ENCODE measurements around the gene EMC10. TPM values are rescaled to one million over a fixed set of nuclear protein-coding genes. Genes with fewer than 3 reads are reported as not detected.
"Not testable (repeated sequence)": the region's sequence is repeated elsewhere in the genome, so short reads cannot be mapped to it uniquely, and the experiment has no call there.

The EMC10 gene
- total and polyA plus RNA-seq, 2 experiments from 2014 or later = 35.6 to 160 TPM

- Histone ChIP-seq H3K27me3 (no peaks in the 10 kb centered on the region), H3K79me2 (no peaks in the 10 kb centered on the region), H3K9me2 (replicated peaks; ENCODE audit: insufficient read depth) (no peaks in the 10 kb centered on the region), H4K20me1 (ENCODE audit: insufficient read depth, poor library complexity, severe bottlenecking) (no peaks in the 10 kb centered on the region), H3K4me2 (no peak overlapping the region), H3K27ac (no peak overlapping the region), H3K4me3 (no peak overlapping the region), H3K4me1 (ENCODE audit: insufficient read depth) (no peaks in the 10 kb centered on the region), H3K36me3 (replicated peaks; ENCODE audit: insufficient read depth, low read depth) (no peaks in the 10 kb centered on the region), H2AFZ (no peak overlapping the region), H3K9me3 (ENCODE audit: low read depth) (no peaks in the 10 kb centered on the region)
- no peak for TF ChIP-seq CTCF (IDR thresholded peaks at IDR 0.05; ENCODE audit: poor library complexity)
- no peak for TF ChIP-seq EZH2phosphoT487 (IDR thresholded peaks at IDR 0.05; ENCODE audit: low read depth, severe bottlenecking, unreplicated experiment)
- TF ChIP-seq EZH2 (IDR thresholded peaks at IDR 0.05; ENCODE audit: borderline replicate concordance) = no peak
- WGBS (ENCODE audit: low lambda C conversion rate, missing lambda C conversion rate) = 88% methylated on average over 18 of the region's 18 CpGs
- DNase-seq (ENCODE audit: low spot score) = peak; percentile 3
Measured at GRCh38 chr19:50467566-50467965, 8.7 kb upstream of the EMC10 start.

- no peak for TF ChIP-seq EZH2 (IDR thresholded peaks at IDR 0.05; ENCODE audit: borderline replicate concordance)
- TF ChIP-seq EZH2phosphoT487 (IDR thresholded peaks at IDR 0.05; ENCODE audit: low read depth, severe bottlenecking, unreplicated experiment) = no peak
- no peak for TF ChIP-seq CTCF (IDR thresholded peaks at IDR 0.05; ENCODE audit: poor library complexity)
- H3K4me1 ChIP-seq (ENCODE audit: insufficient read depth) = no peaks in the 10 kb centered on the region
- 88% methylated on average over 6 of the region's 6 CpGs for WGBS (ENCODE audit: low lambda C conversion rate, missing lambda C conversion rate)
- H3K4me3 ChIP-seq = no peak overlapping the region
- H4K20me1 ChIP-seq (ENCODE audit: insufficient read depth, poor library complexity, severe bottlenecking) = no peaks in the 10 kb centered on the region
- H3K27ac ChIP-seq = no peak overlapping the region
- no peaks in the 10 kb centered on the region for H3K9me3 ChIP-seq (ENCODE audit: low read depth)
- H3K4me2 ChIP-seq = no peak overlapping the region
- no peak for DNase-seq (ENCODE audit: low spot score)
- no peaks in the 10 kb centered on the region for H3K9me2 ChIP-seq (replicated peaks; ENCODE audit: insufficient read depth)
- no peaks in the 10 kb centered on the region for H3K36me3 ChIP-seq (replicated peaks; ENCODE audit: insufficient read depth, low read depth)
- no peaks in the 10 kb centered on the region for H3K27me3 ChIP-seq
- H2AFZ ChIP-seq = no peak overlapping the region
- H3K79me2 ChIP-seq = no peaks in the 10 kb centered on the region
Measured at GRCh38 chr19:50468818-50469217, 7.5 kb upstream of the EMC10 start.

- not testable (repeated sequence) for H3K27ac ChIP-seq; H3K4me3 ChIP-seq; H3K27me3 ChIP-seq; H3K36me3 ChIP-seq (replicated peaks; ENCODE audit: insufficient read depth, low read depth); H3K4me2 ChIP-seq; H3K9me2 ChIP-seq (replicated peaks; ENCODE audit: insufficient read depth); H2AFZ ChIP-seq; DNase-seq (ENCODE audit: low spot score); H3K9me3 ChIP-seq (ENCODE audit: low read depth); H3K4me1 ChIP-seq (ENCODE audit: insufficient read depth)
- WGBS (ENCODE audit: low lambda C conversion rate, missing lambda C conversion rate) = 78% methylated on average over 3 of the region's 3 CpGs
- peaks cover 12% of the 10 kb centered on the region for H4K20me1 ChIP-seq (ENCODE audit: insufficient read depth, poor library complexity, severe bottlenecking)
- peaks cover 15% of the 10 kb centered on the region for H3K79me2 ChIP-seq
Measured at GRCh38 chr19:50473336-50473735, 3.0 kb upstream of the EMC10 start.

GRCh38 chr19:50475101-50475568 is 1.2 kb upstream of the EMC10 start:
- Histone ChIP-seq H3K4me2 (no peak overlapping the region), H3K36me3 (replicated peaks; ENCODE audit: insufficient read depth, low read depth) (no peaks in the 10 kb centered on the region), H3K4me3 (no peak overlapping the region), H3K79me2 (peaks cover 22% of the 10 kb centered on the region), H3K9me3 (ENCODE audit: low read depth) (no peaks in the 10 kb centered on the region), H2AFZ (no peak overlapping the region), H3K27ac (no peak overlapping the region), H4K20me1 (ENCODE audit: insufficient read depth, poor library complexity, severe bottlenecking) (peaks cover 30% of the 10 kb centered on the region), H3K27me3 (no peaks in the 10 kb centered on the region), H3K9me2 (replicated peaks; ENCODE audit: insufficient read depth) (no peaks in the 10 kb centered on the region), H3K4me1 (ENCODE audit: insufficient read depth) (peaks cover 6% of the 10 kb centered on the region)
- 93% methylated on average over 10 of the region's 12 CpGs for WGBS (ENCODE audit: low lambda C conversion rate, missing lambda C conversion rate)
- TF ChIP-seq EZH2 (IDR thresholded peaks at IDR 0.05; ENCODE audit: borderline replicate concordance) (no peak), CTCF (IDR thresholded peaks at IDR 0.05; ENCODE audit: poor library complexity) (no peak), EZH2phosphoT487 (IDR thresholded peaks at IDR 0.05; ENCODE audit: low read depth, severe bottlenecking, unreplicated experiment) (no peak)
- DNase-seq (ENCODE audit: low spot score) = no peak
